Skeletal muscle satellite cell (primary cell): ENCODE results near the gene CUX1.

Experiments used
- H3K27me3 ChIP-seq: 2 replicates; pipeline ENCODE4 v1.7.0; 2013; ENCODE audit warnings: low read length; ENCODE audit not compliant: control insufficient read depth, insufficient read depth
- H3K36me3 ChIP-seq: 2 replicates; pipeline ENCODE4 v1.7.0; 2013; ENCODE audit warnings: mild to moderate bottlenecking, control low read depth, low read length; ENCODE audit not compliant: insufficient read depth
- H3K4me1 ChIP-seq: 2 replicates; pipeline ENCODE4 v1.7.0; 2013; ENCODE audit warnings: low read length; ENCODE audit not compliant: control insufficient read depth, insufficient read depth
- H3K4me2 ChIP-seq: 2 replicates; pipeline ENCODE4 v1.7.0; 2013; ENCODE audit warnings: mild to moderate bottlenecking, low read length
- H3K4me3 ChIP-seq: 2 replicates; pipeline ENCODE4 v1.7.0; 2013; ENCODE audit warnings: low read length
- H3K9ac ChIP-seq: 2 replicates; pipeline ENCODE4 v1.7.0; 2013; ENCODE audit warnings: mild to moderate bottlenecking, low read depth, low read length, moderate library complexity
- H3K9me3 ChIP-seq: replicated peaks from 2 replicates; pipeline ENCODE4 v1.7.0; 2013; ENCODE audit warnings: mild to moderate bottlenecking, control low read depth, low read length

The CUX1 gene

DNA sequence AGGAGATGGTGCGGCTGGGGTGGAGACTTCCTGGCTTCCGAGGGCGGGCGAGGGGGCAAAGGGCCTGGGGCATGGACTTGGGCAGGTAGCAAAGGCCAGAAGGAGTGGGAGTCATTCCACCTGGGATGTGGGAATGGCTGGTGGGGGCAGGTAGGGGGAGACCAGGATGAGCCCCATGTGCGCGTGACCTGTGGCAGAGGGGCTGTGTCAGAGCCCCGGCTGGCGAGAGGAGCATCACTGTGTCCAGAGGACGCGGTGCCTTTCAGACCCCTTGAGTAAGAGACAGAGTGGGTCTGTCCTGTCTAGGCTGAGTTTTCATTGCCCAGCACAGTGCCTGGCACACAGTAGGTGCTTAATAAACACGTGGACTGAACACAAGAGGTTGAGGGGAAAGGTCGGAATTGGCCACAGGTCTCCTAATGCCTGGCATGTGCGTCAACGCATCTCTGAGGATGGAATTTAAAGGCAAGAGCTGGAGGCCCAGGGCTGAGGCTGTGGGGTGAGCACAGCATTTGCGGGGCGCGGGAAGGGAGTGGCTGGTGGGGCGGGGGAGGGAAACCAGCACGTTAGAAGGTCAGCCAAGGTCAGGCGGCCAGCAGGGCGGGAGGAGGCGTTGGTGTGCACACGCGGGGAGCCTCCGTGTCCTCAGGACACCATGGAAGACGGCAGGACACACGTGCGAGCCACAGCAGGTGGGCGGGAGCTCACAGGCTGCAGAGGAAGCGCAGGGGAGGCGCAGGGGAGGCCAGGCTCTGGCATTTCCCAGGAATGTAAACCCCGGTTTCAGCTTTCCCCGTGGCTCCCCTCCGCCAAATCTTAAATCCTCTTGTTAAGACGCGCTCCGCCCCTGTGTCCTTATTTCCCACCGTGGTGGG lies 51.8 kb downstream of the CUX1 start:
- H3K9ac ChIP-seq, result no peak overlapping the region
- no peaks in the 10 kb centered on the region for H3K27me3 ChIP-seq
- H3K36me3 ChIP-seq, result no peaks in the 10 kb centered on the region
- no peak overlapping the region for H3K4me2 ChIP-seq
- H3K4me3 ChIP-seq, result no peak overlapping the region
- H3K4me1 ChIP-seq, result peaks cover 18% of the 10 kb centered on the region
- no peaks in the 10 kb centered on the region for H3K9me3 ChIP-seq

GRCh38 chr7:101869901-101870290 lies 52.5 kb downstream of the CUX1 start:
- Histone ChIP-seq H3K27me3 (no peaks in the 10 kb centered on the region), H3K9ac (no peak overlapping the region), H3K4me3 (no peak overlapping the region), H3K4me2 (no peak overlapping the region), H3K9me3 (no peaks in the 10 kb centered on the region), H3K4me1 (peaks cover 22% of the 10 kb centered on the region), H3K36me3 (no peaks in the 10 kb centered on the region)

- Histone ChIP-seq H3K27me3 (no peaks in the 10 kb centered on the region), H3K4me2 (no peak overlapping the region), H3K36me3 (no peaks in the 10 kb centered on the region), H3K4me3 (no peak overlapping the region), H3K9me3 (no peaks in the 10 kb centered on the region), H3K4me1 (peaks cover 22% of the 10 kb centered on the region), H3K9ac (no peak overlapping the region)
Observed at GRCh38 chr7:101870361-101871062, 53.1 kb downstream of the CUX1 start.

DNA sequence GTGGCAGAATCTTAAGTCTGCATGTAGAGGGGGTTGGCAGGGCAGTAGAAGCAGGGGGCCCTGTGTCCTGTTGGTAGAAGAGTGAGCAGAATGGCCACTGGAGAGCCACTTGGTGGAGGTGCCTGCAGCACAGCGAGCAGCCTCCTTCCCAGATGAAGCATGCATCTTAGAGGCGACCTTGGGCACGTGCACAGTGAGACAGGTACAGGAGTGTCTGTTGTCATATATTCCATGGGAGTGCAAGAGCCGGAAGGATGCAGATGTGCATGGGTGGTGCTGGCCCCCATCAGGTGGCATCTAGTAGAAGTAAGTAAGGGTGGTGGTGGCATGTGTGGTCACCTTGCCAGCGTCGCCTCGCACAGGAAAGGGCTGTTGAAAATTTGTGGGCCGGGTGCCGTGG lies 53.9 kb downstream of the CUX1 start:
- no peaks in the 10 kb centered on the region for H3K36me3 ChIP-seq
- no peak overlapping the region for H3K4me3 ChIP-seq
- no peaks in the 10 kb centered on the region for H3K9me3 ChIP-seq
- peaks cover 22% of the 10 kb centered on the region for H3K4me1 ChIP-seq
- H3K27me3 ChIP-seq, result no peaks in the 10 kb centered on the region
- H3K9ac ChIP-seq, result no peak overlapping the region
- H3K4me2 ChIP-seq, result no peak overlapping the region

- no peaks in the 10 kb centered on the region for H3K27me3 ChIP-seq
- peaks cover 19% of the 10 kb centered on the region for H3K4me1 ChIP-seq
- H3K4me2 ChIP-seq, result peak overlapping the region; percentile 37
- no peak overlapping the region for H3K4me3 ChIP-seq
- H3K36me3 ChIP-seq, result no peaks in the 10 kb centered on the region
- H3K9ac ChIP-seq, result no peak overlapping the region
- no peaks in the 10 kb centered on the region for H3K9me3 ChIP-seq
Observed at GRCh38 chr7:101874028-101874427, 56.6 kb downstream of the CUX1 start.

GRCh38 chr7:101875283-101875846 lies 57.9 kb downstream of the CUX1 start:
- Histone ChIP-seq H3K4me2 (no peak overlapping the region), H3K4me1 (peaks cover 14% of the 10 kb centered on the region), H3K36me3 (no peaks in the 10 kb centered on the region), H3K27me3 (no peaks in the 10 kb centered on the region), H3K4me3 (no peak overlapping the region), H3K9me3 (no peaks in the 10 kb centered on the region), H3K9ac (no peak overlapping the region)

GRCh38 chr7:101877882-101878591 lies 60.6 kb downstream of the CUX1 start:
- Histone ChIP-seq H3K4me3 (no peak overlapping the region), H3K9ac (no peak overlapping the region), H3K4me2 (no peak overlapping the region), H3K4me1 (peaks cover 37% of the 10 kb centered on the region), H3K9me3 (no peaks in the 10 kb centered on the region), H3K27me3 (no peaks in the 10 kb centered on the region), H3K36me3 (no peaks in the 10 kb centered on the region)

DNA sequence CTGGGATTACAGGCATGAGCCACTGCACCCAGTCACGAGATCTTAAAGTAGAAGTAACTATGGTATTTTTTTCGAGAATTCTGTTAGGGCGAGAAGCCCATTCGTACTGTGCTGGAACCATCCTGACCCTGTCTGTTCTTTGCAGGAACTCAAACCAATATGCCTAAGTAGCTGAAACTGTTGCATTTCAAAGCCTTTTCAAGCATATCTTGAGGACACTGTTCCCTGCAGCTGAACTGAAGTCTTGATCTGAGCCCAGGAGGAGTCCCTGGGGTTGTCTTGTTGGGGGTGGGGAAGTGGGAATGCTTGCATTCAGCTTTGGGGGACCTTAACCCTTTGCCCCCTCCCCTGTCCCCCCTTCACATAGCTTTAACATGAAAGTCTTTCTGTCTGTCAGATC lies 61.5 kb downstream of the CUX1 start:
- no peaks in the 10 kb centered on the region for H3K36me3 ChIP-seq
- no peak overlapping the region for H3K4me2 ChIP-seq
- H3K27me3 ChIP-seq, result no peaks in the 10 kb centered on the region
- H3K4me1 ChIP-seq, result peaks cover 43% of the 10 kb centered on the region
- H3K4me3 ChIP-seq, result no peak overlapping the region
- H3K9me3 ChIP-seq, result no peaks in the 10 kb centered on the region
- no peak overlapping the region for H3K9ac ChIP-seq

DNA sequence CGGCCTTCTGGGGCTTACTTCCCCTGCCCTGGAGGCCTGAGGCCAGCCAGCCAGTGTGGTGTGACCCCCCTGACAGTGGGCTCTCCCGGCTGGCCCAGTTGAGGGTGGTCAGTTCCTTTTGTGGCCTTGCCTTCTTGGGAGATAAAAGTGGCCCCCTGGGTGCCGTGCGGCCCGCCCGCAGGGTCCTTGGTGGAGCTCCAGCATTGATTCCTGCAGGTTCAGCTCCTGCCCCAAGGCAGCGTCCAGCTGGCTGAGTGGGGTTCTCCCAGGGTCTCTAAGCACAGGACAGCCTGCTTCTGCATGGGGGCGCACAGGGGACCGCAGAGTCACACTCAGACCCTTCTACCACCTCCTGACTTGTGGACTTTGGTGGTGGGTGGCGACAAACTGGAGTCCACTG lies 62.1 kb downstream of the CUX1 start:
- H3K4me2 ChIP-seq, result no peak overlapping the region
- H3K4me3 ChIP-seq, result no peak overlapping the region
- H3K36me3 ChIP-seq, result no peaks in the 10 kb centered on the region
- H3K9ac ChIP-seq, result no peak overlapping the region
- peaks cover 37% of the 10 kb centered on the region for H3K4me1 ChIP-seq
- H3K9me3 ChIP-seq, result no peaks in the 10 kb centered on the region
- no peaks in the 10 kb centered on the region for H3K27me3 ChIP-seq

GRCh38 chr7:101880282-101881054 lies 63.0 kb downstream of the CUX1 start:
- Histone ChIP-seq H3K4me1 (peaks cover 36% of the 10 kb centered on the region), H3K36me3 (no peaks in the 10 kb centered on the region), H3K4me3 (no peak overlapping the region), H3K9me3 (no peaks in the 10 kb centered on the region), H3K9ac (peak overlapping the region; percentile 71), H3K27me3 (no peaks in the 10 kb centered on the region), H3K4me2 (peak overlapping the region; percentile 37)
